Activated B cell treated with CpG ODN at 0.5 μM for 24 hours (primary cell): ENCODE results near the gene UST. TPM values are rescaled to one million over a fixed set of nuclear protein-coding genes. Genes with fewer than 3 reads are reported as not detected.
A peak's percentile ranks its signal among the peaks of the same experiment; 100 is the strongest.
"Not testable (repeated sequence)": the region's sequence is repeated elsewhere in the genome, so short reads cannot be mapped to it uniquely, and the experiment has no call there.

Experiments
- ATAC-seq: fragments of 200-7000 bp; cut with Tn5 transposase; one replicate; pipeline ENCODE4 v1.10.0; 2021; ENCODE audit warnings: low read depth, mild to moderate bottlenecking, moderate library complexity
- CTCF ChIA-PET: fragments of 350-600 bp; sonication (Branson Sonifier 250); formaldehyde crosslinking; loops from one replicate; lab custom pipeline; 2021; ENCODE audit warnings: antibody characterized with exemption; lab: Charles Lee
- POLR2A ChIA-PET: fragments of 350-600 bp; sonication (Branson Sonifier 250); formaldehyde crosslinking; loops from one replicate; lab custom pipeline; 2021; ENCODE audit warnings: antibody characterized with exemption; lab: Charles Lee
- DNase-seq: peaks from one replicate; pipeline ENCODE4 v3.0.0; 2022
- H3K27ac Mint-ChIP-seq: one replicate; pipeline ENCODE4 v1.8.0; 2020; ENCODE audit warnings: mixed read lengths
- H3K27me3 Mint-ChIP-seq: one replicate; pipeline ENCODE4 v1.8.0; 2021; ENCODE audit warnings: mixed read lengths
- H3K36me3 Mint-ChIP-seq: one replicate; pipeline ENCODE4 v1.8.0; 2021; ENCODE audit warnings: low read depth, mixed read lengths
- H3K4me1 Mint-ChIP-seq: one replicate; pipeline ENCODE4 v1.8.0; 2021; ENCODE audit warnings: mixed read lengths
- H3K4me3 Mint-ChIP-seq: one replicate; pipeline ENCODE4 v1.8.0; 2020; ENCODE audit warnings: mild to moderate bottlenecking, mixed read lengths
- H3K9me3 Mint-ChIP-seq: one replicate; pipeline ENCODE4 v1.8.0; 2020; ENCODE audit warnings: mixed read lengths
- intact Hi-C: fragments of 100-400 bp; cut with micrococcal nuclease; formaldehyde crosslinking; loops from one replicate; pipeline ENCODE4 v1.15.1; 2024
- total RNA-seq: library from RNA; stranded (reverse); gene quantifications from 2 replicates; pipeline ENCODE4 v1.2.3, GENCODE V29; 2022
- TF ChIP-seq, protein P1 (sequence below): fragments of 200-600 bp; IDR thresholded peaks from one replicate; pipeline ENCODE4 v1.8.0; 2022; ENCODE audit warnings: antibody characterized with exemption, mild to moderate bottlenecking

UST gene
- total RNA-seq, 1 donor from 2014 or later: 18.1 TPM

DNA sequence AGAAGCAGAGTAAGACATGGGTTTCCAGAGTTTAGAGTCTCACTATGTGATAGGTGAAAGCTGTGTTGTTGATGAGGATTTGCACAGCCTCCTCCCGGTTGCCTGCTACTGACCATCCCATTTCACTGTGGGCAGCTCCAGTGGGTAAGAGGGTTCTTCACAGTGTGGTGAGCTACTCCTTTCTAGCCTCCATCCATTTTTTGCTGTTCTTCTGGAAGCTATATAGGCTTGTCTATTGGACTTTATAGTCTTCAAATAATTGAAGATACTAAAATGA lies 13.4 kb downstream of the UST start:
- intact Hi-C loops: loop anchor here (1.0 to 2.0 kb wide), 2 partner anchors 71 to 729 kb away; no protein-coding TSS in a partner anchor
- Mint-ChIP-seq H3K27ac (peak overlapping the region; percentile 93), H3K4me1 (peaks cover 92% of the 10 kb centered on the region), H3K27me3 (no peaks in the 10 kb centered on the region), H3K9me3 (peaks cover 5% of the 10 kb centered on the region), H3K36me3 (peaks cover 2% of the 10 kb centered on the region), H3K4me3 (peak overlapping the region; percentile 84)
- TF ChIP-seq, protein P1, sequence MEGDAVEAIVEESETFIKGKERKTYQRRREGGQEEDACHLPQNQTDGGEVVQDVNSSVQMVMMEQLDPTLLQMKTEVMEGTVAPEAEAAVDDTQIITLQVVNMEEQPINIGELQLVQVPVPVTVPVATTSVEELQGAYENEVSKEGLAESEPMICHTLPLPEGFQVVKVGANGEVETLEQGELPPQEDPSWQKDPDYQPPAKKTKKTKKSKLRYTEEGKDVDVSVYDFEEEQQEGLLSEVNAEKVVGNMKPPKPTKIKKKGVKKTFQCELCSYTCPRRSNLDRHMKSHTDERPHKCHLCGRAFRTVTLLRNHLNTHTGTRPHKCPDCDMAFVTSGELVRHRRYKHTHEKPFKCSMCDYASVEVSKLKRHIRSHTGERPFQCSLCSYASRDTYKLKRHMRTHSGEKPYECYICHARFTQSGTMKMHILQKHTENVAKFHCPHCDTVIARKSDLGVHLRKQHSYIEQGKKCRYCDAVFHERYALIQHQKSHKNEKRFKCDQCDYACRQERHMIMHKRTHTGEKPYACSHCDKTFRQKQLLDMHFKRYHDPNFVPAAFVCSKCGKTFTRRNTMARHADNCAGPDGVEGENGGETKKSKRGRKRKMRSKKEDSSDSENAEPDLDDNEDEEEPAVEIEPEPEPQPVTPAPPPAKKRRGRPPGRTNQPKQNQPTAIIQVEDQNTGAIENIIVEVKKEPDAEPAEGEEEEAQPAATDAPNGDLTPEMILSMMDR: no peak
- DNase-seq (no peak), ATAC-seq (no peak)
- POLR2A ChIA-PET: interaction anchor here (0.7 to 5.7 kb wide), 20 partner anchors 9 to 723 kb away, joined by 3 to 139 read pairs (median 7); partner anchors contain the start of genes TAB2 and UST
- CTCF ChIA-PET: interaction anchor here (1.2 to 5.0 kb wide), 5 partner anchors 11 to 183 kb away, joined by 3 to 31 read pairs (median 4); no protein-coding TSS in a partner anchor

DNA sequence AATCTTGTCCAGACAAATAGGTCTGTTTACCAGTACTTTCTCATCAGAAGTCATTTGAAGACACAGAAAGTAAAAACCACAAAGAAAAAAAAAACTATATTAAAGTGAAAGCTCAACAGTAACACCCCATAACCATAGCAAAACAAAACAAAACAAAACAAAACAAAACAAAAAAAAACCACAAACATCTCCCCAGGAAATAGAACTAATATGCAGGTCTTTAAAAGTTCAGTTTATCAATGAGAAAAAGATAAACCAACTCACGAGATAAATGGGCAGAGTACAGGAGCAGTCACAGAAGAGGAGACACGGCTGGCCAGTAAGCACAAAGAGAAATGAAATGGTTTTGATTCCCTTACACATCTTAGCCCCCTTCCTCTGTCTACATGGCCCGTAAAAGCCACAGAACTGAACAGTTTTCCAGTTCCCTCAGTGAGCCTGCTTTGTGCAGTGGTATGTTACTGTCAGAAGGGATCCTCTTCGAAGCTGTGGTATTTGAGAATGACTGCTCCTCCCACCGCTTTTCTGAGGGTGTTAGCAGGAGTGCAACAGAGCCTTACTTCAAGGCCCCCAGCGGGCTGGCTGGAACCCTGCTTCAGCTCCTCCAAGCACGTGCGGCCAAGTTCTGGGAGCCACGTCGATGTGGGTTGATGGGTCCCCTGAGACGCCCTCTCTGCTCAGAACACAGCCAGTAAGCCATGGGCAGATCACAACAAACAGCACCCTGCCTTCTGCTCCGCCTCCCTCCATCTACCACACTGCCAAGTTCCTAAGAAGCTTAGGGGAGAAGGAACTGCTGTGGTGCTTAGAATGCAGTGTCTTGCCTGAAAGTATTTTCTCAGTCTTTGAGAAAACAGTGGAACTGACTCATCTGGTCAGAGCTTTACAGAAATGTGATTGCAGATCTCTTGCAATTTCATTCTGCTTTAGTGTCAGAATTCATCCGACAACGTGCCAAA lies 14.0 kb downstream of the UST start:
- TF ChIP-seq, protein P1: no peak
- Mint-ChIP-seq H3K4me1 (peaks cover 98% of the 10 kb centered on the region), H3K36me3 (peaks cover 2% of the 10 kb centered on the region), H3K27ac (peak overlapping the region; percentile 93), H3K4me3 (peak overlapping the region; percentile 84), H3K9me3 (peaks cover 5% of the 10 kb centered on the region), H3K27me3 (no peaks in the 10 kb centered on the region)
- ChIA-PET CTCF (interaction anchor here (1.0 to 5.0 kb wide), 7 partner anchors 10 to 266 kb away, joined by 3 to 31 read pairs (median 4); no protein-coding TSS in a partner anchor), POLR2A (interaction anchor here (0.6 to 5.7 kb wide), 26 partner anchors 8 to 729 kb away, joined by 3 to 139 read pairs (median 6); partner anchors contain the start of genes TAB2 and UST)
- intact Hi-C loops: loop anchor here (1.0 to 2.0 kb wide), 4 partner anchors 11 to 728 kb away; no protein-coding TSS in a partner anchor
- peak; percentile 54 for ATAC-seq
- peak; percentile 73 for DNase-seq

DNA sequence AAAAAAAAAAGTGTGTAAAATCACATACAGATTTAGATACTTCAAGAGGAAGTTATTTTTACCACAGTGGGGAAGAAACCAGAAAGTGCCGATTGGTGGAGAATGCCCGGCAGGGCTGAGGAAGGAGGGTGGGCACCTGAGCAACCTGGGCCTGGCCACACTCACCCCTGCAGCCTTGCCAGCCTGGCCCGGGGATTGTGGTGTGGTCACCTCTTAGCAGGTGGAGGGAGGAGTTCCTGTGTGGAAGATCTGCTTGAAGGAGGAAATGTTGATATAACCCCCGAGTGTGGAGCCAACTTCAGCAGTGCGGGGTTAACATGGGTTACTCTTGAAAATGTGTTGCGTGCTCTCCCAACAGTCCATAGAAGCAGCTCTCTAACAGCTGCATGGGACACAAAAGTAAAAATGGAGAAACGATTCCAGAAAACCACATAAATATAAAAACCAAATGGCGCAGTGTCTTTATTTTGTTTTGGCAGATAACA lies 14.7 kb downstream of the UST start:
- Mint-ChIP-seq H3K9me3 (peaks cover under 1% of the 10 kb centered on the region), H3K27me3 (no peaks in the 10 kb centered on the region), H3K4me3 (peak overlapping the region; percentile 84), H3K27ac (peak overlapping the region; percentile 93), H3K4me1 (peaks cover 98% of the 10 kb centered on the region), H3K36me3 (peaks cover 2% of the 10 kb centered on the region)
- ChIA-PET CTCF (interaction anchor here (1.0 to 5.0 kb wide), 6 partner anchors 10 to 266 kb away, joined by 3 to 31 read pairs (median 8); no protein-coding TSS in a partner anchor), POLR2A (interaction anchor here (0.7 to 5.7 kb wide), 15 partner anchors 8 to 728 kb away, joined by 3 to 139 read pairs (median 4); partner anchors contain the start of gene UST)
- ATAC-seq: peak; percentile 4
- peak; percentile 48 for DNase-seq
- TF ChIP-seq, protein P1: no peak
- intact Hi-C loops: loop anchor here (1.0 to 2.0 kb wide), 3 partner anchors 11 to 727 kb away; no protein-coding TSS in a partner anchor

DNA sequence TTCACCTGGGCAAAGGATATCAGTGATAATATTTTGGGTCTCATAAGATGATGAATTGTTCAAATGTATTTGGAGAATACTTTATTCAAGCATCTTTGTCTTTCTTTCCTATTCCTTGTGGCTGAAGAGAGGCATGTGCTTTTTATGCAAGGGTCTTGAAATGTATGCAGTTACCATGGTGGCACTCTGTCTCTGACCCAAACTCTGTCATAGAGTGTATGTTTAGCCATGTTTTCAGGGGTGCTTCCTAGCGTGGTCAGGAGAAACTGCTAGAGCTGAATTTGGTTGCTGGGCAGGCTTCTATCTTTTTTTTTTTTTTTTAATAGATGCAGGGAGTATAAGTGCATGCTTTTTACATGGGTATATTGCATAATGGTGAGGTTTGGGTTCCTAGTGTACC lies 15.4 kb downstream of the UST start:
- no peak for DNase-seq
- Mint-ChIP-seq H3K4me1 (peaks cover 96% of the 10 kb centered on the region), H3K27ac (peak overlapping the region; percentile 93), H3K4me3 (peak overlapping the region; percentile 84), H3K9me3 (no peaks in the 10 kb centered on the region), H3K27me3 (no peaks in the 10 kb centered on the region), H3K36me3 (peaks cover 2% of the 10 kb centered on the region)
- TF ChIP-seq, protein P1: no peak
- CTCF ChIA-PET: no interaction called here
- no peak for ATAC-seq
- intact Hi-C loops: no loop called here
- POLR2A ChIA-PET: interaction anchor here (0.5 to 3.3 kb wide), 4 partner anchors 9 to 28 kb away, joined by 3 to 36 read pairs (median 4); no protein-coding TSS in a partner anchor

DNA sequence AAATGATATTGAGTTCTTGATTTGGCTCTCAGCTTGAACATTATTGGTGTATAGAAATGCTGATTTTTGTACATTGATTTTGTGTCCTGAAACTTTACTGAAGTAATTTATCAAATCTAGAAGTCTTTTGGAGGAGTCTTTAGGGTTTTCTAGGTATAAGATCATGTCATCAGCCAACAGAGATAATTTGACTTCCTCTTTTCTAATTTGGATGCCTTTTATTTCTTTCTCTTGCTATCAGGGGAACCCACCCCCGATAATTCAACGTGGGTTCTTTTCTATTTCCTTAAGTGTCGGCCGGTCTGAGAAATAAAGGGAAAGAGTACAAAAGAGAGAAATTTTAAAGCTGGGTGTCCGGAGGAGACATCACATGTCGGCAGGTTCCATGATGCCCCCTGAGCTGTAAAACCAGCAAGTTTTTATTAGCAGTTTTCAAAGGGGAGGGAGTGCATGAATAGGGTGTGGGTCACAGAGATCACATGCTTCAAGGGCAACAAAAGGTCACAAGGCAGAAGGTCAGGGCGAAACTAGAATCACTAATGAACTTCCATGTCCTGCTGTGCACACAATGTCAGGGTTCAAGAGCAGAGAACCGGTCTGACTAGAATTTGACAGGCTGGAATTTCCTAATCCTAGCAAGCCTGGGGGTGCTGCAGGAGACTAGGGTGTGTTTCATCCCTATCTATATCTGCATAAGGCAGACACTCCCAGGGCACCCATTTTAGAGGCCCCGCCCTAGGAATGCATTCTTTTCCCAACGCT lies 17.6 kb downstream of the UST start:
- Mint-ChIP-seq H3K4me1 (peaks cover 91% of the 10 kb centered on the region), H3K4me3 (peak overlapping the region; percentile 82), H3K27ac (peak overlapping the region; percentile 92)
- ATAC-seq, POLR2A ChIA-PET, H3K36me3 Mint-ChIP-seq, H3K27me3 Mint-ChIP-seq, DNase-seq, H3K9me3 Mint-ChIP-seq, intact Hi-C loops: not testable (repeated sequence)
- CTCF ChIA-PET: interaction anchor here (1.1 kb wide), 1 partner anchor 11 kb away, joined by 3 read pairs; no protein-coding TSS in a partner anchor
